Activated CD4-positive, alpha-beta memory T cell treated with anti-CD3 and anti-CD28 coated beads, Interleukin-2, amount 10 ng/mL, durations not matched to agents 7 days and 5 days (primary cell): ENCODE data around the gene RELL2. TPM values are rescaled to one million over a fixed set of nuclear protein-coding genes. Genes with fewer than 3 reads are reported as not detected.

Source experiments
- CTCF ChIA-PET: fragments of 350-600 bp; sonication (Branson Sonifier 250); formaldehyde crosslinking; loops from one replicate; lab custom pipeline; 2021; ENCODE audit warnings: antibody characterized with exemption, inconsistent platforms; lab: Charles Lee
- POLR2A ChIA-PET: fragments of 350-600 bp; sonication (Branson Sonifier 250); formaldehyde crosslinking; loops from one replicate; lab custom pipeline; 2021; ENCODE audit warnings: antibody characterized with exemption; lab: Charles Lee
- DNase-seq: peaks from one replicate; pipeline ENCODE4 v3.0.0-alpha.2; 2020
- H3K27ac Mint-ChIP-seq: one replicate; pipeline ENCODE4 v1.8.0; 2021; ENCODE audit warnings: mild to moderate bottlenecking, mixed read lengths
- H3K27me3 Mint-ChIP-seq: one replicate; pipeline ENCODE4 v1.8.0; 2021; ENCODE audit warnings: mixed read lengths
- H3K36me3 Mint-ChIP-seq: one replicate; pipeline ENCODE4 v1.8.0; 2021; ENCODE audit warnings: low read depth, mixed read lengths
- H3K4me1 Mint-ChIP-seq: one replicate; pipeline ENCODE4 v1.8.0; 2021; ENCODE audit warnings: mixed read lengths
- H3K4me3 Mint-ChIP-seq: one replicate; pipeline ENCODE4 v1.8.0; 2021; ENCODE audit warnings: mild to moderate bottlenecking, mixed read lengths
- H3K9me3 Mint-ChIP-seq: one replicate; pipeline ENCODE4 v1.8.0; 2021; ENCODE audit warnings: mixed read lengths
- total RNA-seq, 2 experiments: library from RNA; stranded (reverse); gene quantifications; one replicate each; pipeline ENCODE4 v1.2.3, GENCODE V29; 2021

The RELL2 gene
- total RNA-seq, 2 experiments from 2014 or later: 18.8 to 19.4 TPM

GRCh38 chr5:141683596-141684141, 46.9 kb downstream of the RELL2 start:
- Mint-ChIP-seq H3K36me3 (peaks cover 5% of the 10 kb centered on the region), H3K27ac (peak overlapping the region; percentile 18), H3K9me3 (no peaks in the 10 kb centered on the region), H3K4me3 (no peak overlapping the region), H3K4me1 (peaks cover 42% of the 10 kb centered on the region), H3K27me3 (peaks cover 10% of the 10 kb centered on the region)
- CTCF ChIA-PET: interaction anchor here (0.5 to 3.7 kb wide), 18 partner anchors 9 to 465 kb away, joined by 3 to 55 read pairs (median 4); partner anchors contain the start of genes PCDH1 and RNF14
- no peak for DNase-seq
- POLR2A ChIA-PET: interaction anchor here (0.9 to 3.6 kb wide), 8 partner anchors 8 to 333 kb away, joined by 4 to 15 read pairs (median 6); partner anchors contain the start of genes FCHSD1, HDAC3, RELL2 and RNF14

GRCh38 chr5:141685591-141685990, 48.8 kb downstream of the RELL2 start:
- Mint-ChIP-seq H3K4me3 (no peak overlapping the region), H3K4me1 (peaks cover 39% of the 10 kb centered on the region), H3K27me3 (peaks cover 19% of the 10 kb centered on the region), H3K27ac (no peak overlapping the region), H3K36me3 (no peaks in the 10 kb centered on the region), H3K9me3 (no peaks in the 10 kb centered on the region)
- CTCF ChIA-PET: interaction anchor here (1.3 to 1.5 kb wide), 2 partner anchors 274 to 306 kb away, joined by 3 to 5 read pairs; no protein-coding TSS in a partner anchor
- POLR2A ChIA-PET: no interaction called here
- no peak for DNase-seq

DNA sequence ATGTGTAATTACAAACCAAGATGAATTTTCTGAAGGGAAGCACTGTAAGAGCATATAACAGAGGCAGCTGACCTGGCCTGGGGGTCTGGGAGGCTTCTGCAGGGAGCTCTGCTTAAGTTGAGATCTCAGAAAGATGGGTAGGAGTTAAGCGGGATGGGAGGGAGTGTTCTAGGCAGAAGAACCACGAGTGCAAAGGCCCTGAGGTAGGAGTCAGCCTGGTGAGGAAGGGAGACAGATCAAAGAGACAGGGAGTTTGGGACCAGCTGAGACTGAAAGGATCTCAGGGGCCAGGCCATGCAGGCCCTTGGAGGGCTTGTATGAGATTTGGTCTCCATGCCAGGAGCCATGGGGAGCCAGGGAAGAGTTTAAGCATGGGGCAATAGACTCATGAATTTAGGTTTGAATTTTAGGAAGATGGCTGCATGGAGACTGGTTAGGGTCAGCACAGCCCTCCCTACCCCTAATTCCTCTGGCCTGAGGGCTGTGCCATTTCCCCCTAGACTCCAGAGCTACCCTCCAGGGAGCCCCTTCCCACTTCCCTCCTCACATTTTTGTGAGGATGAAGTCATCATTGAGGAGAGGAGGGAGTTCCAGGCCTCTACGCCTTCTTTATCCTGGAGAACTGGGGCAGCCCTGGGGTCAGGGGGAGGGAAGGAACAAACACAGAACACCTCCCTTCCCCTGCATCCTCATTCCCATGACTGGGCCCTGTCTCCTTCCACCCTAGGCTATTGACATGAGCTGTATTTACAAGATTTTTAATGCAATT, 50.0 kb downstream of the RELL2 start:
- CTCF ChIA-PET: interaction anchor here (0.7 to 1.7 kb wide), 6 partner anchors 10 to 305 kb away, joined by 3 to 5 read pairs (median 4); partner anchors contain the start of gene RNF14
- no peaks in the 10 kb centered on the region for H3K9me3 Mint-ChIP-seq
- POLR2A ChIA-PET: no interaction called here
- no peaks in the 10 kb centered on the region for H3K36me3 Mint-ChIP-seq
- peaks cover 29% of the 10 kb centered on the region for H3K27me3 Mint-ChIP-seq
- peaks cover 34% of the 10 kb centered on the region for H3K4me1 Mint-ChIP-seq
- no peak overlapping the region for H3K27ac Mint-ChIP-seq
- no peak overlapping the region for H3K4me3 Mint-ChIP-seq
- DNase-seq: no peak

Other genes starting within 250 kb of the RELL2 start
- not detected for gene PCDHGB4, start 249.3 kb upstream of the RELL2 start, total RNA-seq
- gene PCDHGA8, start 244.4 kb upstream of the RELL2 start, total RNA-seq: not detected
- not detected for gene PCDHGB5, start 239.1 kb upstream of the RELL2 start, total RNA-seq
- gene PCDHGA9, start 234.2 kb upstream of the RELL2 start, total RNA-seq: not detected
- not detected for gene PCDHGB6, start 229.0 kb upstream of the RELL2 start, total RNA-seq
- gene PCDHGA10, start 224.0 kb upstream of the RELL2 start, total RNA-seq: under 1 TPM in 1 of 2 experiments, not detected in 1; 0.05 TPM
- gene PCDHGB7, start 219.3 kb upstream of the RELL2 start, total RNA-seq: under 1 TPM in 1 of 2 experiments, not detected in 1; 0.08 TPM
- not detected for gene PCDHGA11, start 215.9 kb upstream of the RELL2 start, total RNA-seq
- gene PCDHGA12, start 206.5 kb upstream of the RELL2 start, total RNA-seq: not detected
- not detected for gene PCDHGC3, start 161.0 kb upstream of the RELL2 start, total RNA-seq
- gene PCDHGC4, start 152.0 kb upstream of the RELL2 start, total RNA-seq: not detected
- gene PCDHGC5, start 147.9 kb upstream of the RELL2 start, total RNA-seq: not detected
- gene DIAPH1, start 18.0 kb upstream of the RELL2 start, total RNA-seq: 100 to 1,000 TPM; 317 to 323 TPM
- gene HDAC3, start 148 bp upstream of the RELL2 start, total RNA-seq: 10 to 100 TPM; 72.0 to 77.9 TPM
- 10 to 100 TPM; 69.8 to 71.8 TPM for gene FCHSD1, start 14.4 kb downstream of the RELL2 start, total RNA-seq
- 10 to 100 TPM; 13.6 to 13.9 TPM for gene ARAP3, start 45.2 kb downstream of the RELL2 start, total RNA-seq
- not detected for gene PCDH1, start 241.4 kb downstream of the RELL2 start, total RNA-seq